Measurements from ENCODE around the gene PDE7B. TPM values are rescaled to one million over a fixed set of nuclear protein-coding genes. Genes with fewer than 3 reads are reported as not detected.
A peak's percentile ranks its signal among the peaks of the same experiment; 100 is the strongest.
"Not testable (repeated sequence)": the region's sequence is repeated elsewhere in the genome, so short reads cannot be mapped to it uniquely, and the experiment has no call there.

Gene PDE7B
- total RNA-seq, 2 donors from 2014 or later, result 10.3 TPM

GRCh38 chr6:136139111-136139510 is 287.6 kb downstream of the PDE7B start:
- DNase-seq; intact Hi-C loops (cut with DNase I); ATAC-seq: not testable (repeated sequence)

- no peak for DNase-seq
- intact Hi-C loops (cut with DNase I), result no loop called here
- no peak for ATAC-seq
Observed at GRCh38 chr6:136144251-136145023, 292.9 kb downstream of the PDE7B start.

- peak; percentile 47 to 89 for ATAC-seq
Observed at GRCh38 chr6:136146130-136146529, 294.6 kb downstream of the PDE7B start.

GRCh38 chr6:136147342-136147741 is 295.8 kb downstream of the PDE7B start:
- DNase-seq (no peak), ATAC-seq (peak in 1 of 2 donors; percentile 66)
- intact Hi-C loops (cut with DNase I), result no loop called here

More at GRCh38 chr6:136146130-136146529, 294.6 kb downstream of the PDE7B start:
- no peak for DNase-seq
- intact Hi-C loops (cut with DNase I), result no loop called here

GRCh38 chr6:136148051-136148450 is 296.6 kb downstream of the PDE7B start:
- DNase-seq (no peak), ATAC-seq (no peak)
- intact Hi-C loops (cut with DNase I), result no loop called here

- ATAC-seq, result peak in 1 of 2 donors; percentile 52
- DNase-seq, result no peak
- intact Hi-C loops (cut with DNase I), result no loop called here
Observed at GRCh38 chr6:136148523-136148922, 297.0 kb downstream of the PDE7B start.

- DNase-seq, result no peak
- ATAC-seq, result no peak
- intact Hi-C loops (cut with DNase I), result no loop called here
Observed at GRCh38 chr6:136149311-136149710, 297.8 kb downstream of the PDE7B start.

- ATAC-seq (no peak), DNase-seq (no peak)
- intact Hi-C loops (cut with DNase I), result loop anchor here in 1 of 2 donors (10.0 kb wide), 1 partner anchor 116 kb away; no protein-coding TSS in a partner anchor
Observed at GRCh38 chr6:136150961-136151360, 299.5 kb downstream of the PDE7B start.

GRCh38 chr6:136153707-136154375 is 302.3 kb downstream of the PDE7B start:
- ATAC-seq (no peak), DNase-seq (no peak)
- intact Hi-C loops (cut with DNase I), result loop anchor here in 1 of 2 donors (10.0 kb wide), 1 partner anchor 119 kb away; no protein-coding TSS in a partner anchor

GRCh38 chr6:136155191-136155590 is 303.7 kb downstream of the PDE7B start:
- DNase-seq, result no peak
- intact Hi-C loops (cut with DNase I), result loop anchor here in 1 of 2 donors (10.0 kb wide), 1 partner anchor 120 kb away; no protein-coding TSS in a partner anchor
- ATAC-seq, result no peak

- intact Hi-C loops (cut with DNase I), result loop anchor here in 1 of 2 donors (10.0 kb wide), 1 partner anchor 123 kb away; no protein-coding TSS in a partner anchor
- DNase-seq (no peak), ATAC-seq (no peak)
Observed at GRCh38 chr6:136157743-136158142, 306.2 kb downstream of the PDE7B start.

- DNase-seq (peak; percentile 74), ATAC-seq (peak; percentile 93 to 94)
- intact Hi-C loops (cut with DNase I), result loop anchor here in 1 of 2 donors (10.0 kb wide), 1 partner anchor 124 kb away; no protein-coding TSS in a partner anchor
Observed at GRCh38 chr6:136158387-136158821, 306.9 kb downstream of the PDE7B start.

GRCh38 chr6:136158971-136159370 is 307.5 kb downstream of the PDE7B start:
- intact Hi-C loops (cut with DNase I), result loop anchor here in 1 of 2 donors (10.0 kb wide), 1 partner anchor 124 kb away; no protein-coding TSS in a partner anchor

GRCh38 chr6:136160250-136160649 is 308.7 kb downstream of the PDE7B start:
- intact Hi-C loops (cut with DNase I), result no loop called here
- no peak for DNase-seq

More at GRCh38 chr6:136158971-136159370, 307.5 kb downstream of the PDE7B start:
- ATAC-seq (no peak), DNase-seq (no peak)

GRCh38 chr6:136161950-136162349 is 310.4 kb downstream of the PDE7B start:
- DNase-seq, result no peak
- intact Hi-C loops (cut with DNase I), result no loop called here
- peak; percentile 19 to 44 for ATAC-seq

More at GRCh38 chr6:136160250-136160649, 308.7 kb downstream of the PDE7B start:
- ATAC-seq, result peak in 1 of 2 donors; percentile 12

GRCh38 chr6:136163260-136163659 is 311.8 kb downstream of the PDE7B start:
- no peak for DNase-seq
- ATAC-seq, result no peak
- intact Hi-C loops (cut with DNase I), result no loop called here

- intact Hi-C loops (cut with DNase I), result no loop called here
- ATAC-seq, result peak in 1 of 2 donors; percentile 46
- DNase-seq, result no peak
Observed at GRCh38 chr6:136166815-136167214, 315.3 kb downstream of the PDE7B start.

- no peak for ATAC-seq
- intact Hi-C loops (cut with DNase I), result no loop called here
- no peak for DNase-seq
Observed at GRCh38 chr6:136169394-136170148, 318.1 kb downstream of the PDE7B start.

GRCh38 chr6:136171231-136171630 is 319.7 kb downstream of the PDE7B start:
- DNase-seq (no peak), ATAC-seq (no peak)
- intact Hi-C loops (cut with DNase I), result no loop called here
